HCT116 (cell line): Measurements from ENCODE around the gene LCE7A. TPM values are rescaled to one million over a fixed set of nuclear protein-coding genes. Genes with fewer than 3 reads are reported as not detected.

Experiments
- ATAC-seq: fragments of 200-7000 bp; cut with Tn5 transposase; 2 replicates; pipeline ENCODE4 v1.9.1; 2020; ENCODE audit warnings: mild to moderate bottlenecking, moderate library complexity
- BruUV-seq: library from RNA; stranded (reverse); fragments of 400-500 nt; replicated peaks from 2 replicates; lab custom pipeline; 2021; lab: Mats Ljungman, UMichigan
- CTCF ChIA-PET: fragments of 300-600 bp; sonication (Branson Sonifier 250); formaldehyde crosslinking; loops from one replicate; lab custom pipeline; 2021; ENCODE audit warnings: antibody characterized with exemption; lab: Charles Lee
- POLR2A ChIA-PET: fragments of 300-600, 350-600 bp; sonication (Branson Sonifier 250); formaldehyde crosslinking; loops from one replicate; lab custom pipeline; 2021; ENCODE audit warnings: antibody characterized with exemption; lab: Charles Lee
- RAD21 ChIA-PET, 2 experiments: fragments of 300-600 bp; sonication (Branson Sonifier 250); formaldehyde crosslinking; loops; one replicate each; lab custom pipeline; 2023; ENCODE audit warnings: low total read pairs in 2 of 2; ENCODE audit not compliant: uncharacterized antibody in 2 of 2, unreplicated experiment in 2 of 2, low non-redundant PET in 1 of 2; lab: Charles Lee
- DNase-seq: peaks from one replicate; pipeline ENCODE4 v3.0.0-alpha.2; 2010; ENCODE audit warnings: low read depth, low spot score
- H2AFZ ChIP-seq: fragments of 200-600 bp; shearing (Covaris generic), sonication (generic); 2 replicates; pipeline ENCODE4 v1.6.1; 2017; ENCODE audit warnings: low read depth, mixed run types, mixed read lengths, antibody characterized with exemption, low read length; ENCODE audit not compliant: poor library complexity, severe bottlenecking
- H3K27ac ChIP-seq: 2 replicates; pipeline ENCODE4 v1.5.1; 2012; ENCODE audit warnings: low read depth, low read length
- H3K27me3 ChIP-seq: fragments of 200-600 bp; sonication (generic); 2 replicates; pipeline ENCODE4 v1.6.1; 2016; ENCODE audit warnings: mixed run types, low read length, mixed read lengths; ENCODE audit not compliant: insufficient read depth
- H3K36me3 ChIP-seq, 2 experiments: fragments of 200-500 bp in 1 of 2; fragments of 200-600 bp in 1 of 2; sonication (Bioruptor generic) in 1 of 2; sonication (generic) in 1 of 2; 2 replicates each; pipeline versions ENCODE4 v1.5.1 to v1.6.1; 2014 to 2016; ENCODE audit warnings: low read length in 2 of 2, inconsistent platforms in 1 of 2, mixed read lengths in 1 of 2, mixed run types in 1 of 2; ENCODE audit not compliant: insufficient read depth in 2 of 2, control insufficient read depth in 1 of 2
- H3K4me1 ChIP-seq, 2 experiments: fragments of 200-600 bp in 1 of 2; sonication (generic) in 1 of 2; 2 replicates each; pipeline versions ENCODE4 v1.5.1 to v1.6.1; 2012 to 2017; ENCODE audit warnings: low read length in 2 of 2, inconsistent platforms in 1 of 2, mild to moderate bottlenecking in 1 of 2, mixed read lengths in 1 of 2, mixed run types in 1 of 2, moderate library complexity in 1 of 2; ENCODE audit not compliant: insufficient read depth in 2 of 2, control insufficient read depth in 1 of 2
- H3K4me2 ChIP-seq: fragments of 200-600 bp; sonication (generic); 2 replicates; pipeline ENCODE4 v1.6.1; 2017; ENCODE audit warnings: mixed run types, low read length, mixed read lengths
- H3K4me3 ChIP-seq, 2 experiments: fragments of 200-600 bp in 1 of 2; sonication (generic) in 1 of 2; replicated peaks in 1 of 2; 2 replicates each; pipeline ENCODE4 v1.5.1; 2011 to 2016; ENCODE audit warnings: low read length in 2 of 2, control low read depth in 1 of 2, low read depth in 1 of 2, mild to moderate bottlenecking in 1 of 2, mixed read lengths in 1 of 2, mixed run types in 1 of 2
- H3K79me2 ChIP-seq: fragments of 200-600 bp; sonication (generic); 2 replicates; pipeline ENCODE4 v1.6.1; 2017; ENCODE audit warnings: mild to moderate bottlenecking, mixed run types, low read length, moderate library complexity, mixed read lengths; ENCODE audit not compliant: insufficient read depth
- H3K9ac ChIP-seq: fragments of 200-600 bp; sonication (generic); 2 replicates; pipeline ENCODE4 v1.6.1; 2016; ENCODE audit warnings: low read length, mixed read lengths
- H3K9me2 ChIP-seq: fragments of 200-600 bp; sonication (generic), shearing (Covaris generic); 2 replicates; pipeline ENCODE4 v1.6.1; 2017; ENCODE audit warnings: mixed run types, mild to moderate bottlenecking, moderate library complexity; ENCODE audit not compliant: insufficient read depth
- H3K9me3 ChIP-seq, 2 experiments: fragments of 200-500 bp in 1 of 2; fragments of 200-600 bp in 1 of 2; sonication (Bioruptor generic) in 1 of 2; sonication (generic) in 1 of 2; 2 replicates each; pipeline ENCODE4 v1.6.1; 2014 to 2017; ENCODE audit warnings: low read length in 2 of 2, mixed read lengths in 2 of 2, inconsistent platforms in 1 of 2, low read depth in 1 of 2, mild to moderate bottlenecking in 1 of 2, mixed run types in 1 of 2, moderate library complexity in 1 of 2; ENCODE audit not compliant: control insufficient read depth in 1 of 2, insufficient read depth in 1 of 2
- H4K20me1 ChIP-seq: fragments of 200-600 bp; sonication (generic), shearing (Covaris generic); 2 replicates; pipeline ENCODE4 v1.6.1; 2017; ENCODE audit warnings: mixed run types, mild to moderate bottlenecking, moderate library complexity; ENCODE audit not compliant: insufficient read depth
- CBX3 ChIP-seq: IDR thresholded peaks from 2 replicates; pipeline ENCODE4 v1.6.1; 2012; ENCODE audit warnings: low read depth
- CEBPB ChIP-seq: IDR thresholded peaks from 2 replicates; pipeline ENCODE4 v1.6.1; 2012; ENCODE audit warnings: low read depth
- CTCF ChIP-seq, 3 experiments: fragments of 200-600 bp in 1 of 3; sonication (generic) in 1 of 3; IDR thresholded peaks in 2 of 3; conservative IDR thresholded peaks in 1 of 3; 2 replicates each; pipeline ENCODE4 v1.5.1; 2012 to 2017; ENCODE audit warnings: low read depth in 2 of 3, low read length in 2 of 3, antibody characterized with exemption in 1 of 3, borderline replicate concordance in 1 of 3, control low read depth in 1 of 3, mild to moderate bottlenecking in 1 of 3, mixed read lengths in 1 of 3, mixed run types in 1 of 3, moderate library complexity in 1 of 3; ENCODE audit not compliant: insufficient read depth in 1 of 3
- EGR1 ChIP-seq: IDR thresholded peaks from 2 replicates; pipeline ENCODE4 v1.6.1; 2012; ENCODE audit warnings: low read depth
- ELF1 ChIP-seq: IDR thresholded peaks from 2 replicates; pipeline ENCODE4 v1.6.1; 2012; ENCODE audit warnings: low read depth, borderline replicate concordance
- EZH2 ChIP-seq: fragments of 200-600 bp; sonication (generic); IDR thresholded peaks from 2 replicates; pipeline ENCODE4 v1.6.1; 2017; ENCODE audit warnings: antibody characterized with exemption, mixed run types
- EZH2phosphoT487 ChIP-seq: fragments of 200-600 bp; IDR thresholded peaks from 2 replicates; pipeline ENCODE4 v1.6.1; 2018; ENCODE audit warnings: antibody characterized with exemption, borderline replicate concordance
- FOSL1 ChIP-seq: IDR thresholded peaks from 2 replicates; pipeline ENCODE4 v1.6.1; 2012; ENCODE audit warnings: low read depth
- JUND ChIP-seq: IDR thresholded peaks from 2 replicates; pipeline ENCODE4 v1.6.1; 2012
- POLR2A ChIP-seq: IDR thresholded peaks from 2 replicates; pipeline ENCODE4 v1.7.0; 2011; ENCODE audit warnings: borderline replicate concordance; ENCODE audit not compliant: insufficient read depth, insufficient read length; ENCODE audit errors: extremely low read depth
- POLR2AphosphoS5 ChIP-seq: IDR thresholded peaks from 2 replicates; pipeline ENCODE4 v1.6.1; 2011; ENCODE audit warnings: mild to moderate bottlenecking, low read depth, low read length, moderate library complexity
- RAD21 ChIP-seq: IDR thresholded peaks from 2 replicates; pipeline ENCODE4 v1.6.1; 2012; ENCODE audit warnings: low read depth, mild to moderate bottlenecking
- REST ChIP-seq: IDR thresholded peaks from 2 replicates; pipeline ENCODE4 v1.6.1; 2012; ENCODE audit warnings: low read depth
- SIN3A ChIP-seq: IDR thresholded peaks from 2 replicates; pipeline ENCODE4 v1.6.1; 2012; ENCODE audit warnings: low read depth
- SP1 ChIP-seq: IDR thresholded peaks from 2 replicates; pipeline ENCODE4 v1.6.1; 2012; ENCODE audit warnings: low read depth
- TCF7L2 ChIP-seq: IDR thresholded peaks from 2 replicates; pipeline ENCODE4 v1.7.0; 2011; ENCODE audit warnings: borderline replicate concordance, inconsistent platforms; ENCODE audit not compliant: insufficient read depth, insufficient read length; ENCODE audit errors: extremely low read depth
- YY1 ChIP-seq: IDR thresholded peaks from 2 replicates; pipeline ENCODE4 v1.6.1; 2011; ENCODE audit warnings: low read length, low read depth, moderate library complexity, mild to moderate bottlenecking; ENCODE audit not compliant: insufficient replicate concordance; ENCODE audit errors: extremely low read depth
- ZBTB33 ChIP-seq: IDR thresholded peaks from 2 replicates; pipeline ENCODE4 v1.6.1; 2011; ENCODE audit warnings: mild to moderate bottlenecking, low read length, moderate library complexity; ENCODE audit not compliant: insufficient replicate concordance; ENCODE audit errors: extremely low read depth
- ZFX ChIP-seq: fragments of 450-650 bp; IDR thresholded peaks from 2 replicates; pipeline ENCODE4 v1.6.1; 2017
- ZNF274 ChIP-seq: fragments of 200-500 bp; sonication (Bioruptor generic); IDR thresholded peaks from 2 replicates; pipeline ENCODE4 v1.6.1; 2014; ENCODE audit warnings: mild to moderate bottlenecking, low read depth, low read length, inconsistent platforms
- intact Hi-C: fragments of 100-400 bp; cut with micrococcal nuclease; formaldehyde crosslinking; loops from 2 replicates; pipeline ENCODE4 v1.10.0; 2022
- total RNA-seq: library from RNA; stranded (reverse); gene quantifications from one replicate; pipeline ENCODE4 v1.2.1, GENCODE V29; 2021; ENCODE audit not compliant: unreplicated experiment

The LCE7A gene
- total RNA-seq, 1 experiment from 2014 or later = not detected

GRCh38 chr1:152886758-152887409, 27.1 kb downstream of the LCE7A start:
- no peak for DNase-seq
- ATAC-seq = no peak
- RAD21 ChIA-PET = no interaction called here
- BruUV-seq = no TSS peak
- H3K4me3 ChIP-seq = no peak overlapping the region
- no peaks in the 10 kb centered on the region for H3K9me3 ChIP-seq
- no peak overlapping the region for H3K9ac ChIP-seq
- peaks cover 49% of the 10 kb centered on the region for H3K27me3 ChIP-seq
- H3K9me2 ChIP-seq = no peaks in the 10 kb centered on the region
- CTCF ChIA-PET = interaction anchor here (0.6 to 1.1 kb wide), 2 partner anchors 9 to 27 kb away, joined by 3 to 5 read pairs; partner anchors contain the start of gene SMCP
- no peak overlapping the region for H3K4me2 ChIP-seq
- H2AFZ ChIP-seq = no peak overlapping the region
- intact Hi-C loops = no loop called here
- no peak overlapping the region for H3K27ac ChIP-seq
- TF ChIP-seq REST (no peak), POLR2AphosphoS5 (no peak), CTCF (IDR thresholded peaks at IDR 0.05 in 2 of 3, conservative IDR thresholded peaks at IDR 0.05 in 1 of 3; ENCODE audit: borderline replicate concordance in 1 of 3, insufficient read depth in 1 of 3, low read depth in 2 of 3, low read length in 2 of 3) (no peak), CEBPB (no peak), JUND (no peak), EGR1 (no peak), TCF7L2 (no peak), EZH2 (no peak), ELF1 (no peak), RAD21 (no peak), POLR2A (no peak), EZH2phosphoT487 (no peak), ZBTB33 (no peak), CBX3 (no peak), YY1 (no peak), ZNF274 (no peak), SP1 (no peak), ZFX (no peak), SIN3A (no peak), FOSL1 (no peak)
- no peaks in the 10 kb centered on the region for H3K4me1 ChIP-seq
- H3K79me2 ChIP-seq = no peaks in the 10 kb centered on the region
- H3K36me3 ChIP-seq = no peaks in the 10 kb centered on the region
- POLR2A ChIA-PET = no interaction called here
- H4K20me1 ChIP-seq = no peaks in the 10 kb centered on the region
